Trophoblast cell (in vitro differentiated cells and primary cell): ENCODE results near the gene ARTN.

Experiments
- DNase-seq, 2 donors: peaks; one replicate each; pipeline ENCODE4 v3.0.0-alpha.2; 2016
- H2AFZ ChIP-seq: 2 replicates; pipeline ENCODE4 v1.6.1; 2013; ENCODE audit warnings: low read length, moderate library complexity, mild to moderate bottlenecking; ENCODE audit not compliant: insufficient read depth, poor library complexity
- H2AK5ac ChIP-seq: 2 replicates; pipeline ENCODE4 v1.6.1; 2013; ENCODE audit warnings: mild to moderate bottlenecking, low read length
- H2BK120ac ChIP-seq: 2 replicates; pipeline ENCODE4 v1.6.1; 2013; ENCODE audit warnings: low read length, mild to moderate bottlenecking, moderate library complexity; ENCODE audit not compliant: insufficient read depth, poor library complexity
- H2BK12ac ChIP-seq: 2 replicates; pipeline ENCODE4 v1.6.1; 2013; ENCODE audit warnings: mild to moderate bottlenecking, low read length, moderate library complexity
- H2BK5ac ChIP-seq: 2 replicates; pipeline ENCODE4 v1.6.1; 2013; ENCODE audit warnings: low read length, low read depth, moderate library complexity, mild to moderate bottlenecking; ENCODE audit not compliant: poor library complexity
- H3K14ac ChIP-seq: 2 replicates; pipeline ENCODE4 v1.6.1; 2013; ENCODE audit warnings: mild to moderate bottlenecking, low read length
- H3K18ac ChIP-seq: 2 replicates; pipeline ENCODE4 v1.6.1; 2013; ENCODE audit warnings: mild to moderate bottlenecking, low read length
- H3K23ac ChIP-seq: 2 replicates; pipeline ENCODE4 v1.6.1; 2013; ENCODE audit warnings: low read length
- H3K27ac ChIP-seq: 2 replicates; pipeline ENCODE4 v1.5.1; 2013; ENCODE audit warnings: low read depth, mild to moderate bottlenecking, inconsistent platforms, low read length, moderate library complexity
- H3K27me3 ChIP-seq: 2 replicates; pipeline ENCODE4 v1.6.1; 2013; ENCODE audit warnings: inconsistent platforms, mild to moderate bottlenecking, low read length, moderate library complexity; ENCODE audit not compliant: insufficient read depth
- H3K36me3 ChIP-seq, 2 experiments: 1 replicate in 1 of 2; 2 replicates in 1 of 2; pipeline ENCODE4 v1.6.1; 2013; ENCODE audit warnings: low read length in 2 of 2, mild to moderate bottlenecking in 2 of 2, moderate library complexity in 1 of 2; ENCODE audit not compliant: insufficient read depth in 2 of 2, control insufficient read depth in 1 of 2
- H3K4ac ChIP-seq: 2 replicates; pipeline ENCODE4 v1.6.1; 2013; ENCODE audit warnings: low read depth, mild to moderate bottlenecking, low read length, moderate library complexity
- H3K4me1 ChIP-seq, 2 experiments: 1 replicate in 1 of 2; 2 replicates in 1 of 2; pipeline ENCODE4 v1.6.1; 2013; ENCODE audit warnings: low read length in 2 of 2, mild to moderate bottlenecking in 2 of 2, moderate library complexity in 1 of 2; ENCODE audit not compliant: insufficient read depth in 2 of 2, control insufficient read depth in 1 of 2
- H3K4me2 ChIP-seq: 2 replicates; pipeline ENCODE4 v1.6.1; 2013; ENCODE audit warnings: inconsistent platforms, mild to moderate bottlenecking, low read length, moderate library complexity
- H3K4me3 ChIP-seq: 2 replicates; pipeline ENCODE4 v1.5.1; 2013; ENCODE audit warnings: mild to moderate bottlenecking, low read depth, low read length, inconsistent platforms
- H3K79me1 ChIP-seq: one replicate; pipeline ENCODE4 v1.6.1; 2013; ENCODE audit warnings: low read length
- H3K79me2 ChIP-seq: 2 replicates; pipeline ENCODE4 v1.6.1; 2013; ENCODE audit warnings: low read length, mild to moderate bottlenecking; ENCODE audit not compliant: control insufficient read depth, insufficient read depth, poor library complexity
- H3K9ac ChIP-seq: 2 replicates; pipeline ENCODE4 v1.6.1; 2013; ENCODE audit warnings: mild to moderate bottlenecking, low read length
- H3K9me3 ChIP-seq: 2 replicates; pipeline ENCODE4 v1.6.1; 2013; ENCODE audit warnings: low read depth, mild to moderate bottlenecking, control low read depth, inconsistent platforms, low read length; ENCODE audit not compliant: insufficient read depth
- H4K12ac ChIP-seq: 2 replicates; pipeline ENCODE4 v1.6.1; 2013; ENCODE audit warnings: low read depth, mild to moderate bottlenecking, low read length, moderate library complexity
- H4K8ac ChIP-seq: 2 replicates; pipeline ENCODE4 v1.6.1; 2013; ENCODE audit warnings: low read depth, mild to moderate bottlenecking, low read length, moderate library complexity
- H4K91ac ChIP-seq: one replicate; pipeline ENCODE4 v1.6.1; 2013; ENCODE audit warnings: low read depth, mild to moderate bottlenecking, low read length, moderate library complexity
- WGBS: extraction: QIAGEN DNeasy Blood & Tissue Kit; methylation state at CpG from one replicate; pipeline ENCODE4 v1.1.7; 2013; ENCODE audit warnings: missing lambda C conversion rate; ENCODE audit not compliant: insufficient read length, insufficient coverage; ENCODE audit errors: extremely low coverage; 5-methylcytosine and 5-hydroxymethylcytosine counted together

Gene ARTN

DNA sequence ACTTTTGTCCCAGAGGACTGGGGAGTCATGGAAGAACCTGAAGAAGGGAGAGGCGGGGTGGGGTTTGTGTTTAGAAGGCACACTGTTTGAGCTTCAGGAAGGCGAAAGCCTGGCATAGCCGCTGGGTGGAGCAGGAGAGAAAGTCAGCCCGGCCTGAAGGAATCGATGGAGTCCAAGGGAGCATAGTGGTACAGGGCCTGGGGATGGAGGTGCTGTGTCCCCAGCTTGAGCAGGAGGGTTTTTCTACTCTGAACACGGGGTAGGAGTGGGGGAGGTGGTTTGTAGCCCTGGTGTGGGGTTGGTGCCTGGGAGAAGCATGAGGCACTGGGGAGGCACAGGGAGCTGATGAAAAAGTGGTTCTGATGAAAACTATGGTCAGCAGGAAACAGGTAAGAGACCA is 53.1 kb downstream of the ARTN start:
- Histone ChIP-seq H3K14ac (no peak overlapping the region), H3K4me1 (peaks cover 5 to 7% of the 10 kb centered on the region in 2 experiments), H3K4ac (no peak overlapping the region), H2AFZ (no peak overlapping the region), H3K79me1 (peaks cover 8% of the 10 kb centered on the region), H2BK120ac (no peak overlapping the region), H3K4me2 (no peak overlapping the region), H4K8ac (no peak overlapping the region), H3K23ac (no peak overlapping the region), H3K79me2 (peaks cover under 1% of the 10 kb centered on the region), H3K18ac (no peak overlapping the region), H4K12ac (no peak overlapping the region), H3K27me3 (no peaks in the 10 kb centered on the region), H2BK5ac (no peak overlapping the region), H2AK5ac (no peak overlapping the region), H2BK12ac (no peak overlapping the region), H4K91ac (no peak overlapping the region), H3K9me3 (peaks cover 3% of the 10 kb centered on the region), H3K9ac (no peak overlapping the region), H3K4me3 (no peak overlapping the region), H3K27ac (no peak overlapping the region), H3K36me3 (peaks cover 31% of the 10 kb centered on the region in 2 experiments)
- peak in 1 of 2 donors; percentile 61 for DNase-seq
- no CpG with 5 or more reads among the region's 6 CpGs for WGBS
